ENCODE data around the gene CEP72.

The CEP72 gene

GRCh38 chr5:640461-641330, 28.6 kb downstream of the CEP72 start:
- no peak for DNase-seq

GRCh38 chr5:641331-641765, 29.2 kb downstream of the CEP72 start:
- DNase-seq: no peak

- DNase-seq: no peak
Measured at GRCh38 chr5:642481-642880, 30.3 kb downstream of the CEP72 start.

DNA sequence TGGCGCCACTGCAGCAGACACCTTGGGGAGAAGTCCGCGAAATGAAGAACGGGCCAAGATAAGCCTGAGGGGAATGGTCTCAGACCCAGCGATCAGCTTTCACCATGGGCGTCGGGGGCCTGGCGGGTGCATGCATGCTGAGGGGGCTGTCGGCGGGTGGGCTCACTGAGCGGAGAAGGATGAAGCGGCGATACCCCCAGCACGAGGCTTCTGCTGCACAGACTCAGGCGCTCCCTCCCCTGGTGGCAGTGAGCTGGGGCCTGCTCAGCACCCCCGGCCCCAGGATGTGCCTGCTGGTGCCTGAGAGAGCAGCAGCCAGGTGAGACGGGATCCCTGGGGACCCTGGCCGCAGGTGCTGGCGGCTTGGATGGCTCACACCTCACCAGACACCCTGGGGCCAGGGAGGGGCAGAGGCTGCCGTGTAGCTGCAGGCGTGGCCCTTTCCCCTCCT, 31.2 kb downstream of the CEP72 start:
- DNase-seq: no peak

- DNase-seq: no peak
Measured at GRCh38 chr5:643811-644271, 31.7 kb downstream of the CEP72 start.

DNA sequence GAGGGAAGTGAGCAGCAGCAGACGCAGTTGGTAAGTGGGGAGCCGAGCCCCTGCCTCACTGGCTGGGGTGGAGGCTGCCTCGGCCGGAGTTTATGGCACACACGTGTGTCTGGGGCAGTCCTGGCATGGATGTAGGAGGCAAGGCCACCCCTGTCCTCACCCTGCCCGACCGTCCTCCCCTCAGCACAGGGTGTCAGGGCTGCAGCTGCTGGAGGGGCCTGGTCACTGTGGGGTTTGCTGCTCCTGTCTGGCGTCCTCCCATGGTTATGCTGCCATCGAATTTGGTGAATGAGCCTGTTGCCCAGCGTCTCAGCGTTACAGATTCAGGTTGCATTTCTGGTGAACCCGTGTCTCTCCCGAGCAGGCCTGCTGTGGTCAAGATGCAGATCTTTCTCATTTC, 32.4 kb downstream of the CEP72 start:
- no peak for DNase-seq

DNA sequence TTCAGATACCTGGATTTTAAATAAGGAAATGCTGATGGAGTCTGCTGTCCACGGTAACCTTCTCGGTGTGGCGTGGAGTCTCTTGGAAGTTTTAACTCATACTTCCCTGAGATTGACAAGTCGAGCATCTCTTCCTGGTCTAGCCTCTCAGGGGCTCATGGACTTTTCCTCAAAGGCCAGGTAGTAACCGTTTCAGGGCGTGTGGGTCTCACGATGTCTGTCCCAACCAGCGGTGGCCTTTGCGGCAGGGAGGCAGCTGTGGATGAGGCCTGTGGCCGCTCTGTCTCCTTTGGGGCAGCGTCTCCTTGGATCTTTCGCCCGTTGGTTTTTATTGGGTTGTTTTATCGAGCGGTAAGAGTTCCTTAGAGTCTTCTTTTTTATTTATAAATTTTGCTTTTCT, 32.8 kb downstream of the CEP72 start:
- DNase-seq: no peak

DNA sequence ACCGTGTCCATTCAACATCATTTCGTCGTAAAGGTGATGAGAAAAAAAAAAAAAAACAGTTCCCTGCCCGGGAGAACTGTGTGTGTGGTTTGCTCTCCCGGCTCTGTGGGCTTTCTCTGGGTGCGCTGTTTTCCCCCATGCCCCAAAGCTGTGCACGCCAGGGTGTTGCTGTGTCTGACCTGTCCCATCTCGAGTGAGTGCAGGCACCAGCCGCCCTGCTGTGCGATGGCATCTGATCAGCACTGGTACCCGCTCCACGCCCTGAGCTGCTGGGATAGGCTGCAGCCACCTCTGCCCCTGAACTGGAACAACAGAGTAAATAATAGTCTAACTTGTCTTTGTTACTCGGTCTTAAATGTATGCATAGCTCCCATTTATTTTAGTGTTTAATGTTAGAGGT, 33.3 kb downstream of the CEP72 start:
- DNase-seq: no peak

GRCh38 chr5:646396-647201, 34.5 kb downstream of the CEP72 start:
- DNase-seq: no peak

- DNase-seq: no peak
Measured at GRCh38 chr5:647311-647710, 35.2 kb downstream of the CEP72 start.

DNA sequence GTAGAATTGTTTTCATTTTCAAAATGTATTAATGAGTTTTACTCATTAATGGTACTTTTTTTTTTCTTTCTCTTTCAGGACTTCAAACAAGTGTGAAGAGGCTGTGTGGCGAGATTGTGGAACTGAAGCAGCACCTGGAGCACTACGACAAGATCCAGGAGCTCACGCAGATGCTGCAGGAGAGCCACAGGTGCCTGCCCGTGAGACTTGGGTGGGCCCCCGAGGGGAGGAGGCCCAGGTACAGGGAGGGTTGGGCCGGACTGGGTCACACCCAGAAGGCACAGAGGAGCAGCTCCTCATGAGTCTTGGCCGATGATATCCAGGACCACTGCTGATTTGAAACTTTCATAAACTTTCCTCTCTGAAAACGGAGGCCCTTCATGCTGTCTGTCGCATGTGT, 35.6 kb downstream of the CEP72 start:
- DNase-seq: no peak

GRCh38 chr5:651296-652022, 39.3 kb downstream of the CEP72 start:
- DNase-seq: no peak

GRCh38 chr5:652023-652515, 39.9 kb downstream of the CEP72 start:
- no peak for DNase-seq

DNA sequence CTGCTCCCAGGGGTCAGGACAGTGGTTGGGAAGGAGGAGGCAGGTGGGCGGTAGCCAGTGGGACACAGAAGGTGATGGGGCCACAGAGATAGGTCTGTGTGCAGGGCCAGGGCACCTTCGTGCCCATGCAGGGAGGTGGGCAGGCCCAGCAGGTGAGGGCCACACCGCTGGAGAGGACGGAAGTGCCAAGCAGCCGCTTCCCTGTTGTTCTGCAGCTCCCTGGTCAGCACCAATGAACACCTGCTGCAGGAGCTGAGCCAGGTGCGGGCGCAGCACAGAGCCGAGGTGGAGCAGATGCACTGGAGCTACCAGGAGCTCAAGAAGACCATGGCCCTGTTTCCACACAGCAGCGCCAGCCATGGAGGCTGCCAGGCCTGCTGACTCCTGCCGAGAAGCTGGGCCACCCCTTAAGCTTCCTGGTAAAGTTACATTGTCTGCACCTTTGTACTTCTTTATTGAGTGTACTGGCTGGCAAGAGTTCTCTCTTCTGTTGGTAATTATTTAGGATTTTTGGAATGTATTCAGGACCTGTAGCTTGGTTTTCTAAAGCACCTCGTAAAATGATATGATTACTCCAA, 40.7 kb downstream of the CEP72 start:
- DNase-seq: no peak

- DNase-seq: no peak
Measured at GRCh38 chr5:654071-654778, 42.1 kb downstream of the CEP72 start.

GRCh38 chr5:655406-655805, 43.3 kb downstream of the CEP72 start:
- no peak for DNase-seq

DNA sequence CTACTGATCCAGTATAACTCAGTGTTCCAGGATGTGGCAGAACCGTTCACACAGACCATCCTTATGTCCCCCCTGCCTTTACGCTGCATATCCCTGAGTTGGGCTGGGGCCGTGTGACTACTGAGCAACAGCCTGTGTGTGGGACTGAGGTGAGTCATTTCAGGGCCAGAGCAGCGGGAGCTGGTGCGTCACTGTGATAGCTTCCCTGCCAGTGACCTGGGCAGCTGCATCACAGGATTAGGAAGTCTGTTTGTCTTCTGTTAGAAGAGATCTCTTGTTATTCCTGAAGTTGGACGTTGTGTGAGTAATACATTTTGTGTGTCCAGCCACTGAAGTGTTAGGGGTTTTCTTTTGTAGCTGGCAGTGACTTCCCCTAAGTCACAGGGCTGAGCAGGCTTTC, 45.4 kb downstream of the CEP72 start:
- DNase-seq: no peak

- DNase-seq: no peak
Measured at GRCh38 chr5:658103-658502, 46.0 kb downstream of the CEP72 start.

DNA sequence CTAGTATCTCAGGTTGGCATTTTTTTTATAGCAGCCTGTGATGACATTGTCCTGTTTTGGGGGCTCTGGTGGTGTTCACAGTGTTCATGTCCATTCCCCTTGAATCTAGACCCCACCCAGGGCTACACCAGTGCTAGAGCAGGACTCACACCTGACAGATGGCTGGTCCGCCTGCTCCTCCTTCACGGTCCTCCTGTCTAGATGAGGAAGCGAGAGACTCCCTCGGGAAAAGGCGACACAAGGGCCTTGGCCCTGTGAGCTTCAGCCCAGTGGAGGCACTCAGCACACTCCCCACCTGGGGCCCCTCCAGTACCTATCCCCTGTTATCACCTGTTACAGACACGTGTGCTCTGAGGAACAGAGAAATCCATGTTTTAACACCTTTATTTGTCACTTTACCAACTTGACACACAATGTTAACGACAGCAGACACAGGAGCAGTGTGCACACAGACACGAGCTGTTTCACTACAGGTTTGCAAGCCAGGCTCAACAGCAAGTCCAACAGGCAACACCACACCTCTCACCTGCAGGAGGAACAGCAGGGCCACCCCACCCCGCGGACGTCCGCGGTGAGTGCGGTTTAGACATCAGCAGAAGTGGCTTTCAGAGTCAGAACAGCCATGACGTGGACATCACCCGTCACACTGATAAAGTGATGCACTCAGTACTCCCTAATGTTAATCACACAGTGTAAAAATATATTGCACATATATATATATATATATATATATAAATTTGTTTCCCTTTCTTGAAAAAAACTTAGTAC, 47.5 kb downstream of the CEP72 start:
- DNase-seq: no peak

- no peak for DNase-seq
Measured at GRCh38 chr5:660491-661030, 48.4 kb downstream of the CEP72 start.
